GM19438 (cell line): ENCODE data around the gene HGFAC.
"Not testable (repeated sequence)": the region's sequence is repeated elsewhere in the genome, so short reads cannot be mapped to it uniquely, and the experiment has no call there.

Experiments used
- ATAC-seq: cut with Tn5 transposase; IDR thresholded peaks from one replicate; pipeline ENCODE4 v1.9.1; 2021; ENCODE audit warnings: low read depth; ENCODE audit not compliant: unreplicated experiment

The HGFAC gene

DNA sequence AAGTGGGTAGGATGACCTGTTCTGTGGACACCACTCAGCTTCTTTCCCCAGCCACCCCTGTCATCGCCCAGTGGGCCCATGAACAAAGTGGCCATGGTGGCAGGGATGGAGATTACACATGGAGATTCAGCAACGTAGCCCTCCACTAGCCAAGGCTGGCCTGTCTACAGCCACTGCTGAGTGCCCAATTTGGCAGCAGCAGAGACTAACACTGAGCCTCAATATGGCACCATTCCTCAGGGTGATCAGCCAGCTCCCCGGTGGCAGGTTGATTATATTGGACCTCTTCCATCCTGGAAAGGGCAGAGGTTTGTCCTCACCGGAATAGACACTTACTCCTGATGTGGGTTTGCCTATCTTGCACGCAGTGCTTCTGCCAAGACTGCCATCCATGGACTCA, 17.4 kb downstream of the HGFAC start:
- not testable (repeated sequence) for ATAC-seq

GRCh38 chr4:3460926-3461325, 19.2 kb downstream of the HGFAC start:
- ATAC-seq = no peak

- ATAC-seq = no peak
Measured at GRCh38 chr4:3461515-3462291, 19.9 kb downstream of the HGFAC start.

DNA sequence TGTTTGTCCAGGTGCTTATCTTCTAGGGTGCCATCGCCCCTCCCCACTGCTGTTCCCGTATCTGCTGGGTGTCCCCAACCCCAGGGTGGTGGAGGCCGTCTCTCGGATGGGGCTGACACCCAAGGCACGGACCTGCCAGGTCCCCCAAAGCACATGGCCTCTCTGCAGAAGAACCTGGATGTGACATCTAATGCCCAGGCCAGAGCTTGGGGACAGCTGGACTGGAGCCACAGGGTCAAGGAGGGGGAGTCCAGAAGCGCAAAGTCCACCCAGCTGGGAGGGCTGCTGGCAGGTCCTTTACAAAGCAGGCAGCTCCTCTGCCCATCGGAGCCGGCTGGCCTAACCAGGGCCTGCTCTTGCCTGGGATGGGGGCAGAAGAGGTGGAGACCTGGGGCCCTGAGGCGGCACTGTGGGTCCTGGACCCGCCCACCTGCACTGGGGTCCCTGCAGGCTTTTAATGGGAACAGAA, 20.6 kb downstream of the HGFAC start:
- ATAC-seq = no peak

- ATAC-seq = no peak
Measured at GRCh38 chr4:3462790-3463415, 21.1 kb downstream of the HGFAC start, which contains the start of gene DOK7. TSS of gene DOK7 (plus strand) at chr4:3463306. CDS start at chr4:3463376, 70 bp downstream.

DNA sequence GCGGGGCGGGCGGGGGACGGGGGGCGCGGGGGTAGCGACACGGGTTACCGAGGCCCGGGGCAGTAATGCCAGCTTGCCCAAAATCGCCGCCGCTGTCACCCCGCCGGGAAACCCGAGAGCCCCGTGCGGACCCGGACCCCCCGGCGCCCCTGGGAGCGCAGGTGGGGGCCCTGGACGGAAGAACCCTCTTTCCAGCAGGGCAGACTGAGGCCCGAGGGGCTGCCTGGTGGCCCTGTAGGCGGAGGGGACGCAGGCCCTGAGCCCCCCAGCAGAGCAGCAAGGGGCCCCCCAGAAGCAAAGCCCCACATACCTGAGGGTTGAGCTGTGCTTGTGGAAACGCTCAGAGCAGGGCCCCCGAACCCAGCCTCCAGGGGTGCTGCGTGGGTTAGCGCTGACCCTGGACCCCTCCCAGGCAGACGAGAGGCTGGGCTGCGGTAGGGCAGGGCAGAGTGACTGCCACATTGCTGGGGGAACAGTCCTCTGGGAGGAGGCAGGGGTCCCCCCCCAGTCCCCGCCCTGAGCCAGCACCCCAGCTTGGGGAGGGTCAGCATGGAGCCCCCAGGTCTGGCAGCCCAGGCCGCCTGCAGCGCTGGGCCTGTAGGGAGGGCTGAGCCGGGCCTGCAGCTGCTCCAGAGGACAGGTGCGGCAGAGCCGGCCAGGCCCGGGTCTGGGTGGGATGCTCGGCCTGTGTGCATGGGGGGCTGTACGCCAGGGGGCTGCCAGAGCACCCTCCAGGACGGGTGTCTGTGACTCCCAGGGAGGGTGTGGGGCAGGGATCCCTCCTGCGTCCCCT, 22.0 kb downstream of the HGFAC start:
- ATAC-seq = no peak

- no peak for ATAC-seq
Measured at GRCh38 chr4:3464349-3464905, 22.7 kb downstream of the HGFAC start.

DNA sequence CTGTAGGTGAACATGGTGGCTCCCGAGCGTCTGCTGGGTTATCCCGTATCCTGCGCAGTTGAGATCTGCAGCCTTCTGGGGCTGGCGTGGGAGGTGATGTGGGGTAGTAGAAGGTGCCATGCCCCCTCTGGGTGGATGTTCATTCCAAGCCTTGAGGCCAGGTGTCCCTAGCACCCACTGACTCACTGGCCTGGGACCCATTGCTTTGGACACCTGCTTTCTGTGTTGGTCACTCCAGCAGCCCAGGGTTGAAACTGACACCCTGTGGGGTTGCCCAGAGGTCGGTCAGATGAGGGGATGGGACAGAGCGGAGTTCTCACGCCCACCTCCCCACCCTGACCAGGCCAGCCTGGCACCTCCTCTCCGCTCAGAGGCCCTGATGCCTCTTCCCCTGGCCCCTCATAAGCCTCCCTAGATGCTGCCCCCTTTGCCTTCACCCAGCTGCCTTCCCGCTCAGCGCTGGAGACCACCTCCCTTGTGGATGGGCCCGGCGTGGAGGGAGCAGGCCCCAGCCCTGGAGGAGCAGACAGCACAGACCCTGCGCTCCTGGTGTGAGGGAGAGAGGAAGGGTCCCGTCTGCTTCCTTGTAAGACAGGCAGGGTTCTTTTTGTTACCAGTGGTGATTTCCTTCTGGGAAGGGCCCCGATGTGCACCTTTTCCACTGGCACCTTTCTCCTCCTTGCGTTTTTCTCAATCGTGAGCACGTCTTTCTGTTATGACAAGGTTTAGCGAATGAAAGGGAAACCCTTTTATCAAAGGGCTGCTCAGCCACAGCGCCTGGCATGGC, 23.3 kb downstream of the HGFAC start:
- no peak for ATAC-seq

DNA sequence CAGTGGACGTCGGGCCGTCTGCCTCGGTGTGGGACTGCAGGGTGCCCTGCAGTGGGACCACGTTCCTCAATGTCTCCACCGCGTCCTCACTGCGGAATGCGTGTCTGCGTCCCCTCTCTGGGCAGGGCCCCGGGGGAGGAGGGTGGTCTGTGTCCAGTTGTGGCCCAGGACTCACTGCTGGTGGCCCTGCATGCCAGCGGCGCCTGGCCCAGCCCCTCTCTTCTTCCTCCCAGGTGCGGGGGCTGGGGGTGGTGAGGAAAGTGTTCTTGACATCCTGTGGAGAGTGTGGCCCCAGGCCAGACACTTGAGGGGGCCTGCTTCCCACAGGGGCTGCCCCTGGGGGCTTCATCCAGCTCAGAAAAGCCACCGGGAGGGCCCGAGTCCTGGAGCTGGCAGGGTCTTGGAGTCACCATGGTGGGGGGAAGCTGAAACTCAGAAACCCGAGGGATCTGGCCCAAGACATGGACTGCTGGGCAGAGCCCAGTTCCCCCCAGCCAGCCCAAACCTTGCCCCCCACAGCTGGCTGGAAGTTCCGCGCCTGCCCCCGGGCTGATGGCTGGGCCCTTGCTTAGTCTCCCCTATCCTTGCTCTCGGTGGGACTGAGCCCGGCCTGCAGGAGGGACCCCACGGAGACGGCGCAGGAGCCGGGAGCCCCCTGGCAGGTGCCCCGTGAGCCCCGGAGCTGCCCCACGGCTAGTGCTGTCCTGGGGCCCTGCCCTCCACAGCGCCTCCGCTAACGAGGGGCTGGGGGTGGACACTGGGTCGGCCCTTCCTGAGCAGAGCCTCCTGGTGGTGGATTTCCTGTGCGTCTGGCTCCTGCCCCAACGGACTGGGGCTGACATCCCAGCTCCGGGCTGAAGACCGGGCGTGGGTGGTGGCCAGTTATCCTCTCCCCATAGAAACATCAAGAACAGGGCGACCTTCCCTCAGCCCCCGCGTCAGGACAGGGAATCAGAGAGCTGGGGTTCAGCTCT, 24.2 kb downstream of the HGFAC start:
- no peak for ATAC-seq

DNA sequence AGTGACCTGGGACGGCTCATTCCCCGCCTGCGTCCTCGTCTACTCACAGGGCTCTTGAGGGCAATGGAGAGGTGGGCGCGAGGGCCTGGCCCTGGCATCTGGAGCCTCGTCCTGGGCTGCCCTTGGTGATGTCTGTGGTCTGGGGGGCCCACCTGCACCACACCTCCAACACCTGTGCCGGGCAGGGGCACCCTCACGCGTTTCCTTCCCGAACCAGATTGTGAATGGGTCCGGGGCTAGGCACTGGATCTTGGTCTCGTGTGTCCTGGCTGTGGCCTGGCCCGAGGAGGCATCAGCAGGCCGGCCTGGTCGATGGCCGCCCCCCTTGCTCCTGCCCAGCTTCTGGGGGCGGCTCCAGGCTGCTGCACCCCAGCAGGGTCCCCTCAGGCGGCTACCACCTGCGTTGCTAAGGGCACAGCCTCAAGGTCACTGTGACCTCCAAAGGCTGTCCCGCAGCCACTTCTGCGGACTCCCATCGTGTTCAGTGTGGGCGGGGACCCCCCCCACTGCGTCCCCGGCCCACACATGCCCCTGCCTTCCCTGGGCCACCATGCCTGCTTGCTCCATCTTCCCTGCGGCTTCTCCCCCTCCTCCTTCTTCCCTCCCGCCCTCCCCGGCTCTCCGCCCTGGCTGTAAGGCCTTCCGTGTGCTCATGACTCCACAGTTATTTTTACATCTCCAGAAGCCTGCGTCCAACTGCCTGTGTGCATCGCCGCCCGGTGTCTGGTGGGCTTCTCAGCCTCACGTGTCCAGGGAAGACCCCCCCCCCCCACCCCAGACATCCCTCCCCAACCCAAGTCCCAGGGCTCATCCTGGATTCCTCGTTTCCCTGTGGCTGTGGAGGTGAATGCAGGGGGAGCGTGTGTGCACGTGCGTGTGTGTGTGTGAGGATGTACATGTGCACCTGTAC, 25.2 kb downstream of the HGFAC start:
- ATAC-seq = no peak

DNA sequence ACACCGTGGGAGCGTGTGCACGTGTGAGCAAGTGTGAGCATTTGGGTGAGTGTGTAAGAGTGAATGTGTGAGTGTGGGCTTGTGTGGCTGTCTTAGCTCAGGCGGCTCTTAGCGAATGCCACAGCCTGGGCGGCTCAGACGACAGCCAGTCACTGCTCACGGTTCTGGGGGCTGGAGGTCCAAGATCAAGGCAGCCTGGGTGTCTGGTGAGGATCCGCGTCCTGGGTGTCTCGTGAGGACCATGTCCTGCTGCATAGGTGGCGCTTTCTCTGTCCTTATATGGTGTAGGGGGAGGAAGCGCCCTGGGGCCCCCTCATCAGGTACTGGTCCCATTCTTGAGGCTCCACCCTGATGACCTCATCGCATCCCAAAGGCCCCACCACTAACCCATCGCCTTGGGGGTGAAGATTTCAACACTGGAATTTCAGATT, 25.8 kb downstream of the HGFAC start:
- no peak for ATAC-seq

DNA sequence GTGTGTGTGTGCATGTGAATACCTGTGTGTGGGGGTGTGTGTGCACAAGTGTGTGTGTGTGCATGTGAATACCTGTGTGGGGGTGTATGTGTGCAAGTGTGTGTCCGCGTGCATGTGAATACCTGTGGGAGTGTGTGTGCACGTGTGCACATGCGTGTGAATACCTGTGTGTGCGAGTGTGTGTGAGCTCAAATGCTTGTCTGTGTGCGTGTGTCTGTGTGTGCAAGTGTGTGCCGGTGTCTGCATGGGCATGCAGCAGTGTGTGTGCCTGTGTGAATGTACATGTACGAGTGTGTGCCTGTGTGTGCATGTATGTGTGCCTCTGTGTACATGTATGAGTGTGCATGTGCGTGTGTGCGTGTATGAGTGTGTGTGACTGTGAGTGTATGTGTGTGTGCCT, 26.4 kb downstream of the HGFAC start:
- ATAC-seq = no peak

DNA sequence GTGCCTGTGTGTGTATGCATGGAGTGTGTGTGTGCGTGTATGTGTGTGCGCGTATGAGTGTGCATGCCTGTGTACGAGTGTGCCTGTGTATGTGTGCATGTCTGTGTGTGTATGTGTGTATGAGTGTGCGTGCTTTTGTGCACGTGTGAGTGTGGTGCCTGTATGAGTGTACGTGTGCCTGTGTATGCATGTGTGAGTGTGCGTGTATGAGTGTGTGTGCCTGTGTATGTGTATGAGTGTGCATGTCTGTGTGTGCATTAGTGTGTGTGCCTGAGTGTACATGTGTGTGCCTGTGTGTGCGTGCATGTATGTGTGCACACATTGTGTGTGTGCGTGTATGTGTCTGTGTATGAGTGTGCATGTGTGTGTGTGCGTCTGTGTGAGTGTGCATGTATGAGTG, 27.0 kb downstream of the HGFAC start:
- ATAC-seq = no peak

DNA sequence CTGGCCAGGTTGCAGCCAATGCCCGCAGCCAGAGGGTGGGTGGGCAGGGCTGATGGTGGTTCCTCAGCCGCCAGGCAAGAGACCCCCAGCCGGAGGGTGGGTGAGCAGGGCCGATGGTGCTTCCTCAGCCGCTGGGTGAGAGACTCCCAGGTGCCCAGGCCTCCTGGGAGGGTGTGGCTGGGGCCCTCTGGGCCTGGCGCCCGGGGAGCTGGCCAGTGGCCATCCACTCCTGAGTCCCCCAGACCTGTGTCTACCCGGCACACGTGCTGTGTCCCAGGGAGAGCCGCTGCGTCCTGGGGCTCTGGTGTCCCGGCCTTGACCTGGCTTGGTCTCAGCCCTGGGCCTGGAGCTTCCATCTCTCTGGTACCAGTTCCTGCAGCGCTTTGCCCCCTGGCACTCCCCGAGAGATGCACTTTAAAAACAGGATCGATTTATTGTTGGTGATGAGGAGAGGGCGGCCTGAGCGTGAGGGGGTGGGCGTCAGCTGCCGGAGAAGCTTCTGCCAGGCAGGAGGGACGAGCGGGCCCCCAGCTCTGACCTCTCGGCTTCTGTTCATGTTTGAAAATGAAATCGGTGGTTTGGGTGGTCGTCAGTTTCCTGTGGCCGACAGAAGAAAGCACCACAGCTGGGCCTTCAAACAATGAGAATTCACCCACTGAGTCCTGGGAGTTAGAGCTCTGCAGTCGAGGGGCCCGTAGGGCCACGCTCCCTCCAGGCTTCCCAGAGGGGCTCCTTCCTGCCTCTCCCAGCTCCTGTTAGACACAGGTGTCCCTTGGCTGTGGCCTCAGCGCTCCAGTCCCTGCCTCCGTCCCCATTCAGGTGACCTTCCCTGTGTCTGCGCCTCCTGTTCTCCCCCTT, 27.8 kb downstream of the HGFAC start:
- ATAC-seq = no peak

GRCh38 chr4:3470244-3471097, 28.7 kb downstream of the HGFAC start:
- no peak for ATAC-seq

DNA sequence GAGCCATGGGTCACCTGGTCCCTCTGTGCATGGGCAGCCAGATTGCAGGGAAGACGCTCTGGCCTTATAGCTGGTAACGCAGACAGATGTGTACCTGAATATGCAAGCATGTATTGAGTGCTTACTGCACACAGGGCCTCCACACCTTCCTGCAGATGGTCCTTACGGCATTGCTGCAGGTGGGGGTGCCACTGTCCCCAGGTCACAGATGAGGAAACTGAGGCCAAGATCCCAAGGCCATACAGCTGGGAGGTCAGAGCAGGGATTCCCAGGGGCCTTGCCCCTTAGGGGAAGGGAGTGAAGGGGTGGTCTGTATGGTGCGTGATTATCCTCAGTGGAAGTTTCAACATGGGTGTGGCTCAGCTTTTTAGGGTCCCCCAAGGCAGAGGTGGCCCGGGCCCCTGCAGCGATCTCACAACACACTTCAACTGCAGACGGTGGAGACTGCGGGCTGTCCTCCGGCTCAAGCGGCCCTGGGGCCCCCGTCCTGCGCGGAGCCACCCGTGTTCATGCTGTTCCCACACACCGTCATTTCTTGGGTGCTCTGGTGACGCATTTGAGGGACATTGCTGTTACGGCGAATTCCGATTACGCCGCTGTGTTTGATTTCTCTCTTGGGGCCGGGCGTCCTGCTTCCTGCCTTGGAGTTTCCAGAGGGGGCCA, 29.5 kb downstream of the HGFAC start:
- no peak for ATAC-seq
